Kidney (tissue), 22 donors: ENCODE measurements around the gene DUS3L. TPM values are rescaled to one million over a fixed set of nuclear protein-coding genes. Genes with fewer than 3 reads are reported as not detected.
A peak's percentile ranks its signal among the peaks of the same experiment; 100 is the strongest.

Source experiments
- DNase-seq, 5 donors: peaks; one replicate each; pipeline ENCODE4 v3.0.0-alpha.2; 2013 to 2020
- FAIRE-seq: peaks from 2 replicates; lab custom pipeline; 2012; peaks lifted over from hg19 to GRCh38; lab: Jason Lieb, UNC
- H3K27ac ChIP-seq, 2 donors: one replicate each; pipeline ENCODE4 v1.7.0; 2013; ENCODE audit warnings: low read depth in 2 of 2, low read length in 2 of 2, inconsistent platforms in 1 of 2
- H3K27me3 ChIP-seq: one replicate; pipeline ENCODE4 v1.7.1; 2013; ENCODE audit warnings: low read length, inconsistent platforms; ENCODE audit not compliant: control insufficient read depth, insufficient read depth
- H3K36me3 ChIP-seq, 3 donors: one replicate each; pipeline versions ENCODE4 v1.7.0 to v1.7.1; 2013; ENCODE audit warnings: low read length in 3 of 3, control low read depth in 1 of 3, inconsistent platforms in 1 of 3; ENCODE audit not compliant: insufficient read depth in 3 of 3, control insufficient read depth in 2 of 3
- H3K4me1 ChIP-seq, 3 donors: one replicate each; pipeline versions ENCODE4 v1.7.0 to v1.7.1; 2013; ENCODE audit warnings: low read length in 3 of 3, inconsistent platforms in 1 of 3, low read depth in 1 of 3; ENCODE audit not compliant: control insufficient read depth in 2 of 3, insufficient read depth in 2 of 3
- H3K4me3 ChIP-seq, 3 donors: one replicate each; pipeline versions ENCODE4 v1.7.0 to v1.8.1; 2013; ENCODE audit warnings: low read length in 3 of 3, control low read depth in 1 of 3, inconsistent platforms in 1 of 3
- H3K9ac ChIP-seq, 3 donors: one replicate each; pipeline versions ENCODE4 v1.7.0 to v1.7.1; 2013; ENCODE audit warnings: low read length in 3 of 3, control low read depth in 1 of 3, inconsistent platforms in 1 of 3
- H3K9me3 ChIP-seq, 3 donors: one replicate each; pipeline versions ENCODE4 v1.7.0 to v1.7.1; 2013; ENCODE audit warnings: low read length in 3 of 3, control low read depth in 1 of 3, inconsistent platforms in 1 of 3; ENCODE audit not compliant: control insufficient read depth in 2 of 3, insufficient read depth in 1 of 3
- intact Hi-C: fragments of 100-400 bp; cut with DNase I; formaldehyde crosslinking; loops from one replicate; pipeline ENCODE4 v1.11.1; 2022
- long read RNA-seq, 10 donors: library from polyadenylated mRNA in 1 of 10; unstranded in 1 of 10; transcript quantifications; one replicate each; pipeline ENCODE4 v2.0.0 and lab custom pipeline, GENCODE V29; 2021 to 2026
- polyA plus RNA-seq: library from polyadenylated mRNA; stranded (reverse); fragments of 350-450 nt; fragmentation: Illumina TruSeq; extraction: RNeasy Lipid Tissue Mini Kit (QIAGEN cat#74804); gene quantifications from one replicate; pipeline ENCODE4 v1.2.3, GENCODE V29; 2014; ENCODE audit warnings: low read depth, low replicate concordance; ENCODE audit not compliant: insufficient read depth
- total RNA-seq: library from RNA; stranded (reverse); fragmentation: NEBNext Ultra II Directional; extraction: Animal tissue kit (Norgen Biotek cat#: 25700); gene quantifications from one replicate; pipeline ENCODE4 v1.2.1, GENCODE V29; 2021
- TF ChIP-seq, protein P1 (sequence below): IDR thresholded peaks from 3 replicates; pipeline ENCODE4 v1.5.1; 2012; ENCODE audit warnings: mild to moderate bottlenecking, moderate library complexity, borderline replicate concordance; ENCODE audit not compliant: insufficient read depth; ENCODE audit errors: extremely low read depth
- donor health status: control.
- donor health status: control.
- donor health status: control.
- donor health status: control.
- donor health status: control.
- donor health status: DM: yes; HTN: yes; CAD: no.
- donor health status: Normal renal cell carcinoma (clear cell type).

The DUS3L gene, protein sequence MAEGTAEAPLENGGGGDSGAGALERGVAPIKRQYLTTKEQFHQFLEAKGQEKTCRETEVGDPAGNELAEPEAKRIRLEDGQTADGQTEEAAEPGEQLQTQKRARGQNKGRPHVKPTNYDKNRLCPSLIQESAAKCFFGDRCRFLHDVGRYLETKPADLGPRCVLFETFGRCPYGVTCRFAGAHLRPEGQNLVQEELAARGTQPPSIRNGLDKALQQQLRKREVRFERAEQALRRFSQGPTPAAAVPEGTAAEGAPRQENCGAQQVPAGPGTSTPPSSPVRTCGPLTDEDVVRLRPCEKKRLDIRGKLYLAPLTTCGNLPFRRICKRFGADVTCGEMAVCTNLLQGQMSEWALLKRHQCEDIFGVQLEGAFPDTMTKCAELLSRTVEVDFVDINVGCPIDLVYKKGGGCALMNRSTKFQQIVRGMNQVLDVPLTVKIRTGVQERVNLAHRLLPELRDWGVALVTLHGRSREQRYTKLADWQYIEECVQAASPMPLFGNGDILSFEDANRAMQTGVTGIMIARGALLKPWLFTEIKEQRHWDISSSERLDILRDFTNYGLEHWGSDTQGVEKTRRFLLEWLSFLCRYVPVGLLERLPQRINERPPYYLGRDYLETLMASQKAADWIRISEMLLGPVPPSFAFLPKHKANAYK
- total RNA-seq, result 37.6 TPM
- 18.1 TPM for polyA plus RNA-seq
- long read RNA-seq, donor 1, partial matches to known transcripts, result 5 of 10 reads
- long read RNA-seq, donor 1, other reads (novel, unspliced or antisense), result 0 of 10 reads
- long read RNA-seq, donor 2, partial matches to known transcripts, result 5 of 10 reads
- long read RNA-seq, donor 2, other reads (novel, unspliced or antisense), result 0 of 10 reads
- long read RNA-seq, donor 3, partial matches to known transcripts, result 0 of 1 reads
- long read RNA-seq, donor 3, other reads (novel, unspliced or antisense), result 0 of 1 reads
- long read RNA-seq, donor 4, partial matches to known transcripts, result 0 of 3 reads
- long read RNA-seq, donor 4, other reads (novel, unspliced or antisense), result 0 of 3 reads
- long read RNA-seq, donor 5, result 0 reads
- long read RNA-seq, donor 6, partial matches to known transcripts, result 0 of 4 reads
- long read RNA-seq, donor 6, other reads (novel, unspliced or antisense), result 0 of 4 reads
- long read RNA-seq, donor 7, transcript DUS3L-201 (13 exons, 2,113 nt), result major isoform, 13 of 30 reads
- long read RNA-seq, donor 7, partial matches to known transcripts, result 11 of 30 reads
- long read RNA-seq, donor 7, other reads (novel, unspliced or antisense), result 6 of 30 reads
- long read RNA-seq, donor 8, partial matches to known transcripts, result 0 of 4 reads
- long read RNA-seq, donor 8, other reads (novel, unspliced or antisense), result 0 of 4 reads
- long read RNA-seq, donor 9, partial matches to known transcripts, result 0 of 1 reads
- long read RNA-seq, donor 9, other reads (novel, unspliced or antisense), result 0 of 1 reads
- long read RNA-seq, donor 10, result 0 reads

DNA sequence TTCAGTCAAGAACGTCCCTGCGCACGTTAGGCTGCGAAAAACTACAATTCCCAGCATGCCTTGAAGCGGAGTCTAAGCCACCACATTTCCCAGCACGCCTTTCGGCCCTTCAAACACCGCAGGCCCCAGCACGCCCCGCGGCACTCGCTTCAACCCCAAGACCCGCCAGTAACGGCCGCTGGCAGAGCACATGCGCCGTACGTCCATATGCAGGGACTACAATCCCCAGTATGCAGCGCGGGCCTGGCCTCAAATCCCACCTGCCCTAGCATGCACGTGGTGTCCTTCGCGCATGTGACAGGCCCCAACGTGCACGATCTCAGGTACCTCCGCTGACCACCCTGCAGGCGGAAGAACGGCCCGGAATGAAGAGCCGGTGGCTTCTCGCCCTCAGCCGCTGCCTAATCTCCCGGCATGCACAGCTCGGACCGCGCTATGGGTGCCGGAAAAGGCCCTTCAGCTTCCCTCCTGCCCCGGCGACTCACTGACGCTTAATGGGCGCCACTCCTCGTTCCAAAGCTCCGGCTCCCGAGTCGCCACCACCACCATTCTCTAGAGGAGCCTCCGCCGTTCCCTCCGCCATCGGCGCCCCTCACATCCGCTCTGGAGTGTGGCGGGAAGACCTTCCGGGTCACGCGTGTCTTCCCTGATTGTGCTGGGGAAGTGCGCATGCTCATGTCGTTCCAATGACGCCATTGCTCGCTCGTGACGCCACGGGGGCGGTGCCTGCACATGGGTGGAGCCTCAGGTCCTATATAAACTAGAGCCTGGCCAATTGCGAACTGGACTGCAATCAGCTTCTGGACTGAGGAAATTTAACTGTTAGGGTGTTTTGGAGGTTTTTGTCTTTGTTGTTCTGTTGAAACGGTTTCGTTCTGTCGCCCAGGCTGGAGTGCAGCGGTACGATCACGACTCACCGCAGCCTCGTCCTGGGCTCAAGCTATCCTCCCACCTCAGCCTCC is at the start of gene DUS3L:
Gene DUS3L (minus strand): TSS at position 605 of the 962 bp plus-strand sequence. CDS start 22 bp downstream, at position 583.
- H3K27ac ChIP-seq, result peak within 1 kb of the TSS; percentile 96 to 97
- H3K27me3 ChIP-seq, result no peaks in the 10 kb centered on the region
- TF ChIP-seq, protein P1, sequence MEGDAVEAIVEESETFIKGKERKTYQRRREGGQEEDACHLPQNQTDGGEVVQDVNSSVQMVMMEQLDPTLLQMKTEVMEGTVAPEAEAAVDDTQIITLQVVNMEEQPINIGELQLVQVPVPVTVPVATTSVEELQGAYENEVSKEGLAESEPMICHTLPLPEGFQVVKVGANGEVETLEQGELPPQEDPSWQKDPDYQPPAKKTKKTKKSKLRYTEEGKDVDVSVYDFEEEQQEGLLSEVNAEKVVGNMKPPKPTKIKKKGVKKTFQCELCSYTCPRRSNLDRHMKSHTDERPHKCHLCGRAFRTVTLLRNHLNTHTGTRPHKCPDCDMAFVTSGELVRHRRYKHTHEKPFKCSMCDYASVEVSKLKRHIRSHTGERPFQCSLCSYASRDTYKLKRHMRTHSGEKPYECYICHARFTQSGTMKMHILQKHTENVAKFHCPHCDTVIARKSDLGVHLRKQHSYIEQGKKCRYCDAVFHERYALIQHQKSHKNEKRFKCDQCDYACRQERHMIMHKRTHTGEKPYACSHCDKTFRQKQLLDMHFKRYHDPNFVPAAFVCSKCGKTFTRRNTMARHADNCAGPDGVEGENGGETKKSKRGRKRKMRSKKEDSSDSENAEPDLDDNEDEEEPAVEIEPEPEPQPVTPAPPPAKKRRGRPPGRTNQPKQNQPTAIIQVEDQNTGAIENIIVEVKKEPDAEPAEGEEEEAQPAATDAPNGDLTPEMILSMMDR, result no peak
- peak within 1 kb of the TSS; percentile 84 to 90 (median 88) for H3K4me3 ChIP-seq
- no peaks in the 10 kb centered on the region for H3K9me3 ChIP-seq
- FAIRE-seq (peak; percentile 88), DNase-seq (peak; percentile 98 to 99 (median 99))
- H3K36me3 ChIP-seq, result peaks cover 0 to 25% (median 20%) of the 10 kb centered on the region in 3 donors
- peak within 1 kb of the TSS; percentile 44 to 86 (median 63) for H3K9ac ChIP-seq
- intact Hi-C loops, result no loop called here
- H3K4me1 ChIP-seq, result peaks cover 0 to 8% (median 6%) of the 10 kb centered on the region in 3 donors

DNA sequence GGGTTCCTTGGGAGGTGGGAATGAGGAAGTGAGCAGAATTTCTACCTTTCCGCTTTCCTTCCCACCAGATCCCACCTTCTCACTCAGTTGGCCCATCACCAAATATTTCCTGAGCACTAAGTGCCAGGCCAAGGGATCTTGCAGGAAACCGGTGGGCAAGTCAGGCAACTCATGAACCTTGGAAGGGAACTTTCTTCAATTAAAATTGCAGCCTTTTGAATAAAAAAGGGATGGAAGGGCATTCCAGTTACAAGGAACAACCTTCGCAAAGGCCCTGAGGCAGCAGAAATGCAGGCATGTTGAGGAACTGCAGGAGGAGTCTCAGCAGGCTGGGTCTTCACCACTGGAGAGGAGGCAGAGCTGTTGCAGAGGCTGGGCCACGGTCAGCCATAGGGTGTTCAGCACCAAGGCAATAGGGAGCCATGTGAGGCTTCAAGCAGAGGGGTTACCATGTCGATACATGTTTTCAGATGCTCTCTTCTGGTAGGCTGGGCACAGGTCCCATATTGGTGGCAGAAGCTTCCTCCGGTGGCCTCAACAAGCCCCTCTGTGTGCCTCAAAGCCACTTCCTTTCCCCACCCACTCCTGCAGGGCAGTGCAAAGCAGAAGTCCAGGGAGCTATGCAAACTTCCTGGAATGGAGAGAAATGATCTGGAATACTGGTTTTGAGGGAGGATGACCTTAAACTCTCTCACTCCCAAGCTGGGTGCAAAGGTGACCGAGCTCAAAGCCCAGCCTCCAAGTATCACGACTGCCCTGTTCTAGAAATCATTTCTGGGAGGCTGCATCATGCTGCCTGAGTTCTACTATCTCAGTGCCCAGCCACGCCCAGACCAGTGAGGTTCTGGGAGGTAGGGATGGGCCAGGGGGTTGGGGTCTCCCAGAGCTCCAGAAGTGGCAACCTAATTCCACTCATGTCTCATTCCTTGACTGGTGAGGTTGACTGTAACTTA is 48.4 kb upstream of the DUS3L start, which contains the start of gene FUT6:
Gene FUT6 (minus strand): TSS at position 638 of the 953 bp plus-strand sequence. CDS start 7,135 bp downstream, outside the sequence.
- DNase-seq, result peak in 1 of 5 donors; percentile 31
- H3K36me3 ChIP-seq, result no peaks in the 10 kb centered on the region
- peak within 1 kb of the TSS; percentile 89 to 90 for H3K27ac ChIP-seq
- H3K4me1 ChIP-seq, result no peaks in the 10 kb centered on the region
- FAIRE-seq, result no peak
- intact Hi-C loops, result no loop called here
- H3K27me3 ChIP-seq, result no peaks in the 10 kb centered on the region
- H3K4me3 ChIP-seq, result peak within 1 kb of the TSS in 2 of 3 donors; percentile 80 to 84
- TF ChIP-seq, protein P1, result no peak
- no peaks in the 10 kb centered on the region for H3K9me3 ChIP-seq
- peak within 1 kb of the TSS in 2 of 3 donors; percentile 26 to 90 for H3K9ac ChIP-seq
